Mucosa of descending colon (tissue), 3 donors: ENCODE results near the gene NEGR1. TPM values are rescaled to one million over a fixed set of nuclear protein-coding genes. Genes with fewer than 3 reads are reported as not detected.

ENCODE experiments used
- ATAC-seq: fragments of 200-7000 bp; cut with Tn5 transposase; one replicate; pipeline ENCODE4 v1.9.1; 2020; ENCODE audit warnings: mild to moderate bottlenecking, moderate library complexity
- DNase-seq, 3 donors: peaks; one replicate each; pipeline ENCODE4 v3.0.0-alpha.2; 2020
- H3K36me3 ChIP-seq: fragments of 200-600 bp; one replicate; pipeline ENCODE4 v1.8.0; 2021; ENCODE audit warnings: low read depth, mild to moderate bottlenecking
- H3K4me1 ChIP-seq: fragments of 200-600 bp; one replicate; pipeline ENCODE4 v1.8.0; 2021; ENCODE audit warnings: low read depth, mild to moderate bottlenecking
- H3K4me3 ChIP-seq: fragments of 200-600 bp; one replicate; pipeline ENCODE4 v1.8.0; 2021; ENCODE audit warnings: mild to moderate bottlenecking
- H3K9me3 ChIP-seq: fragments of 200-600 bp; one replicate; pipeline ENCODE4 v1.8.0; 2021; ENCODE audit warnings: mild to moderate bottlenecking
- CTCF ChIP-seq: fragments of 200-600 bp; IDR thresholded peaks from one replicate; pipeline ENCODE4 v1.8.0; 2022; ENCODE audit warnings: antibody characterized with exemption, mild to moderate bottlenecking
- intact Hi-C, 2 donors: fragments of 100-400 bp; cut with DNase I in 1 of 2; cut with micrococcal nuclease in 1 of 2; formaldehyde crosslinking; loops; one replicate each; pipeline versions ENCODE4 v1.11.0 to v1.11.1; 2022; cut with DNase I, micrococcal nuclease
- total RNA-seq, 3 donors: library from RNA; stranded (reverse); fragmentation: NEBNext Ultra II Directional in 2 of 3; extraction: Animal tissue kit (Norgen Biotek cat#: 25700) in 2 of 3; gene quantifications; one replicate each; pipeline versions ENCODE4 v1.2.1 to v1.2.4, GENCODE V29; 2021 to 2023
- donor health status: DM: no; HTN: no; CAD: no; lungs with moderate emphysema.
- donor health status: DM: no; HTN: no; CAD: no.
- donor health status: DM: no; HTN: yes; CAD: no.

Gene NEGR1
- total RNA-seq, 3 donors from 2014 or later = 2.3 to 47.9 (median 8.0) TPM

GRCh38 chr1:71843012-71843411 is 439.3 kb downstream of the NEGR1 start:
- TF ChIP-seq CTCF = no peak

GRCh38 chr1:71839876-71840275 is 442.5 kb downstream of the NEGR1 start:
- intact Hi-C loops = no loop called here
- TF ChIP-seq CTCF = no peak
- Histone ChIP-seq H3K9me3 (no peaks in the 10 kb centered on the region), H3K4me3 (no peak overlapping the region), H3K4me1 (no peaks in the 10 kb centered on the region), H3K36me3 (no peaks in the 10 kb centered on the region)
- no peak for ATAC-seq
- no peak for DNase-seq

More at GRCh38 chr1:71843012-71843411, 439.3 kb downstream of the NEGR1 start:
- Histone ChIP-seq H3K4me3 (no peak overlapping the region), H3K36me3 (no peaks in the 10 kb centered on the region), H3K9me3 (no peaks in the 10 kb centered on the region), H3K4me1 (no peaks in the 10 kb centered on the region)
- DNase-seq = no peak
- intact Hi-C loops = no loop called here
- no peak for ATAC-seq

- ATAC-seq = no peak
- no peaks in the 10 kb centered on the region for H3K36me3 ChIP-seq
- TF ChIP-seq CTCF = no peak
- H3K4me1 ChIP-seq = no peaks in the 10 kb centered on the region
- intact Hi-C loops = no loop called here
- no peaks in the 10 kb centered on the region for H3K9me3 ChIP-seq
- DNase-seq = no peak
- H3K4me3 ChIP-seq = no peak overlapping the region
These were observed 445.4 kb downstream of the NEGR1 start for GRCh38 chr1:71836904-71837303.

DNA sequence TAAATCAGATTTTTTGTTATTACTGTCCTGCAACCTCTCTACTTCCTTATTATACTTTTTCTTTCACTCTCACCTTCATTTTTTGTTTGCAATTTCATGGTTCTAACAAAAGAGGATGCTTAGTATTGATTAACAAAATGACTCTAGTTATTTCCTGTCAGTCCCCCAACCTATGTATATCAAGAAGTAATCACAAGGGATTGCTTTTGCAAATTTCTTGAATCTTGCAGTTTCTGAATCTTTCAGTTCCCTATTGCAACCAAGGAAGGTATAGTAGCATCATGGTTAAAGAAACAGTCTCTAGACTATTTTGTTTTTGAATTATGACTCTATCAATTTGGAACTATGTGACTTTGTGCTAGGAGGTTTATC is 446.9 kb downstream of the NEGR1 start:
- intact Hi-C loops = no loop called here
- ATAC-seq = no peak

DNA sequence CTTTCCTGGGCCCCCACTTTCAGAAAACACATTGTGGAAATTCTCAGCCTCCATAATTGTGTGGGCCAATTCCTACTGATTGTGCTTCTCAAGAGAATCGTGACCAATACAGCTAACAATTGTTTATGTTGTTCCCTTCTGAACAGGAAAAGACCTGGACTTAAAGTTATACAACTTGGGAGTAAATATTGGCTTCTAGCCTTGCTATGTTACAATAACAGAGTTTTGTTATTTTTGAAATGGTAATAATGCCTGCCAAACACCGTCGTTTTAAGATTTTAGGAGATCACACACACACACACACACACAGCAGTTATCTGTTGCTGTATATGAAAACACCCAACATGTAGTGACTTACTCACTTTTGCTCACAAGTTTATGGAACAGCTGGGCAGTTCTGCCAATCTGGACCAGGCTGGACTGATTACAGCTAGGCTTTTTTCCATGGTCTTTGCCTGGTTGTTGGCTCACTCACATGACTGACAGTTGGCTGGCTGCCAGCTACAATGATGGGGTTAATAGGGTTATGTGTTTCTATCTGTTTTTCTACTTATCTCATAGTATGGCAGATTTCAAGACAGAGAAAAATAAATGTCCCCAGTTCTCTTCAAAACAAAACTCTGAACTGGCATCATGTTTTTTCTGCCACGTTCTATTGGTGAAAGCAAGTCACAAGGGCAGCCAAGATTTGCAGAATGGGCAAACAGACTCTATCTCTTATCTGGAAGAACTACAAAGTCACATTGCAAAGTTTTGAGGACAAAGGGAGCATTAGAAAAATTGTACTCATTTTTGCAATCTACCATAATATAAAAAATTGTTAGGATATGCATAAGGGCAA is 447.5 kb downstream of the NEGR1 start:
- ATAC-seq (peak; percentile 80), DNase-seq (peak; percentile 29 to 38 (median 31))
- Histone ChIP-seq H3K36me3 (no peaks in the 10 kb centered on the region), H3K4me3 (no peak overlapping the region), H3K9me3 (no peaks in the 10 kb centered on the region), H3K4me1 (no peaks in the 10 kb centered on the region)
- no peak for TF ChIP-seq CTCF
- intact Hi-C loops = no loop called here

More for the DNA sequence above, 446.9 kb downstream of the NEGR1 start:
- no peaks in the 10 kb centered on the region for H3K36me3 ChIP-seq
- no peaks in the 10 kb centered on the region for H3K9me3 ChIP-seq
- DNase-seq = no peak
- H3K4me3 ChIP-seq = no peak overlapping the region
- H3K4me1 ChIP-seq = no peaks in the 10 kb centered on the region
- TF ChIP-seq CTCF = no peak
